GM20000 (cell line): Measurements from ENCODE around the gene NT5C2.

Source experiments
- DNase-seq: peaks from one replicate; pipeline ENCODE4 v3.0.0; 2012; ENCODE audit warnings: low spot score
- TF ChIP-seq, protein P1 (sequence below): IDR thresholded peaks from 2 replicates; pipeline ENCODE4 v1.5.1; 2012; ENCODE audit warnings: mild to moderate bottlenecking, control low read depth; ENCODE audit errors: extremely low read depth, missing control alignments

The NT5C2 gene

DNA sequence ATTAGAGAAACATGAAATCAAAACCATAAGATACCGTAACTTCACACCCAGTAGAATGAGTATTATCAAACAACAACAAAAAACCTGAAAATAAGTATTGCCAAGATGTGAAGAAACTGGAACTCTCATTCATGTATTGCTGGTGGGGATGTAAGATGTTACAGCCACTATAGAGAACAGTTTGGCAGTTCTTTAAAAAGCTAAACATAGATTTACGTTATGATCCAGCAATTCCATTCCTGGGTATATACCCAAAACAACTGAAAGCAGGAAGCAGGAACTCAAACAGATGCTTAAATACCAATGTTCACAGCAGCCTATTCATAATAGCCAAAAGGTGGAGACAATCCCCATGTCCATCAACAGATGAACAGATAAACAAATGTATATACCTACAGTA, 72.5 kb downstream of the NT5C2 start:
- no peak for DNase-seq
- TF ChIP-seq, protein P1, sequence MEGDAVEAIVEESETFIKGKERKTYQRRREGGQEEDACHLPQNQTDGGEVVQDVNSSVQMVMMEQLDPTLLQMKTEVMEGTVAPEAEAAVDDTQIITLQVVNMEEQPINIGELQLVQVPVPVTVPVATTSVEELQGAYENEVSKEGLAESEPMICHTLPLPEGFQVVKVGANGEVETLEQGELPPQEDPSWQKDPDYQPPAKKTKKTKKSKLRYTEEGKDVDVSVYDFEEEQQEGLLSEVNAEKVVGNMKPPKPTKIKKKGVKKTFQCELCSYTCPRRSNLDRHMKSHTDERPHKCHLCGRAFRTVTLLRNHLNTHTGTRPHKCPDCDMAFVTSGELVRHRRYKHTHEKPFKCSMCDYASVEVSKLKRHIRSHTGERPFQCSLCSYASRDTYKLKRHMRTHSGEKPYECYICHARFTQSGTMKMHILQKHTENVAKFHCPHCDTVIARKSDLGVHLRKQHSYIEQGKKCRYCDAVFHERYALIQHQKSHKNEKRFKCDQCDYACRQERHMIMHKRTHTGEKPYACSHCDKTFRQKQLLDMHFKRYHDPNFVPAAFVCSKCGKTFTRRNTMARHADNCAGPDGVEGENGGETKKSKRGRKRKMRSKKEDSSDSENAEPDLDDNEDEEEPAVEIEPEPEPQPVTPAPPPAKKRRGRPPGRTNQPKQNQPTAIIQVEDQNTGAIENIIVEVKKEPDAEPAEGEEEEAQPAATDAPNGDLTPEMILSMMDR: no peak

DNA sequence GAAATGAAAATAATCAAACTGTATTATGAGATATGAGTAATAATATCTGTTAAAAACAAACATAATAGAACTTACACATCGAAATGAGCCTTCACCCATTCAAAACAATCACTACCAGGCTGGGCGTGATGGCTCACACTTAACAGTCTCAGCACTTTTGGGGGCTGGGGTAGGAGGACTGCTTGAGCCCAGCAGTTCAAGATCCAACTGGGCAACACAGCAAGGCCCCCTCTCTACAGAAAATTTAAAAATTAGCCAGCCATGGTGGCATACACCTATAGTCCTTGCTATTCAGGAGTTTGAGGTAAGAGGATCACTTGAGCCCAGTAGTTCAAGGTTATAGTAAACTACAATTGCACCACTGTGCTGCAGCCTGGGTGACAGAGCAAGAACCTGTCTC, 75.8 kb downstream of the NT5C2 start:
- TF ChIP-seq, protein P1: no peak
- DNase-seq: no peak

- DNase-seq: no peak
- TF ChIP-seq, protein P1: no peak
Observed at GRCh38 chr10:103114876-103115275, 78.2 kb downstream of the NT5C2 start.

GRCh38 chr10:103111918-103112877, 80.9 kb downstream of the NT5C2 start:
- TF ChIP-seq, protein P1: no peak
- DNase-seq: peak; percentile 20

DNA sequence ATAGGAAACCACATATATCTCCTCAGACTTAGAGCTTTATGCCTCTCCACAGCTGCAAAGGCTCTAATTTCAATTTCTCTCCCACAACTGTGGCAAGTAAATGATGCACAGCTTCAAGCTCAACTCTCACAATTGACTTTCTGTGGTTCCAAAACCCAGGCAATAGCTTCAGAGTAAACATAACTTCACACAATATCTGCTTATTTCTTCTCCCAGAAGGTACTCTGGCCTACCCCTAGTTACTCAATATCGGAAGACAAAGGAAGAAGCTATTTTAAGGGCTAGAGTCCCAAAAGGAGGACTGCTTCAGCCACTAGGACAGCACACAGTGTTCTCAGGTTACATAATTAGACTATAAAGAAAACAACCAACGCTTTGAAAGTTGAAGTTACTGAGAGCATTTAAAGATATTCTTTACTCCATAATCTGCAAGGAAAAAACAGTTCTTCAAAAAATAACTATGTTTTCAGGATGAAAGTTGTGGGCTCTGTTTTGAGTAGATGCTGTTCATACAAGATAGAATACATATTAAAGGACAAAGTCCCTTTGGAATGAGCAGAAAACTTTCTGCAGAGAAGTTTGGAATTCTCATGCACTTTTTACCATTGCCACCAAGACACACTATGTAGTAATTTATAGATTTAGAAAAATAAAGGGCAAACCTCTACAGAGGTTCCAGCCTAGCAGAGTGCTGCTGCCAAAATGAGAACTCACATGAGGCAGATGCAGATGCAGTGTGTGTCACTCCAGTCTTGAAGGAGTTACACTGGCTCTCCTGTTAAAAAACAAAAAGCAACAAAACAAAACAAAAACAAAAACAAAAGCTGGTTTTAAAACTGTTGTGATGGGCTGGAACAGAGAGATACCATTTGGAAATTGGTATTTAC, 81.8 kb downstream of the NT5C2 start:
- peak; percentile 49 for DNase-seq
- TF ChIP-seq, protein P1: no peak

- DNase-seq: no peak
- TF ChIP-seq, protein P1: no peak
Observed at GRCh38 chr10:103110407-103110806, 82.7 kb downstream of the NT5C2 start.

- TF ChIP-seq, protein P1: no peak
- no peak for DNase-seq
Observed at GRCh38 chr10:103109821-103110220, 83.3 kb downstream of the NT5C2 start.
